Midbrain (tissue), 1 donor: ENCODE measurements around the gene ARID5A.

Experiments used
- DNase-seq: peaks from one replicate; lab custom pipeline; 2025; lab: John Stamatoyannopoulos, UW

ARID5A gene

GRCh38 chr2:96506016-96506906 is 30.3 kb upstream of the ARID5A start:
- no peak for DNase-seq

GRCh38 chr2:96506907-96507240 is 29.7 kb upstream of the ARID5A start:
- DNase-seq = no peak

GRCh38 chr2:96507957-96508520 is 28.5 kb upstream of the ARID5A start:
- peak; percentile 72 for DNase-seq

GRCh38 chr2:96508521-96509113 is 27.9 kb upstream of the ARID5A start:
- DNase-seq = no peak

DNA sequence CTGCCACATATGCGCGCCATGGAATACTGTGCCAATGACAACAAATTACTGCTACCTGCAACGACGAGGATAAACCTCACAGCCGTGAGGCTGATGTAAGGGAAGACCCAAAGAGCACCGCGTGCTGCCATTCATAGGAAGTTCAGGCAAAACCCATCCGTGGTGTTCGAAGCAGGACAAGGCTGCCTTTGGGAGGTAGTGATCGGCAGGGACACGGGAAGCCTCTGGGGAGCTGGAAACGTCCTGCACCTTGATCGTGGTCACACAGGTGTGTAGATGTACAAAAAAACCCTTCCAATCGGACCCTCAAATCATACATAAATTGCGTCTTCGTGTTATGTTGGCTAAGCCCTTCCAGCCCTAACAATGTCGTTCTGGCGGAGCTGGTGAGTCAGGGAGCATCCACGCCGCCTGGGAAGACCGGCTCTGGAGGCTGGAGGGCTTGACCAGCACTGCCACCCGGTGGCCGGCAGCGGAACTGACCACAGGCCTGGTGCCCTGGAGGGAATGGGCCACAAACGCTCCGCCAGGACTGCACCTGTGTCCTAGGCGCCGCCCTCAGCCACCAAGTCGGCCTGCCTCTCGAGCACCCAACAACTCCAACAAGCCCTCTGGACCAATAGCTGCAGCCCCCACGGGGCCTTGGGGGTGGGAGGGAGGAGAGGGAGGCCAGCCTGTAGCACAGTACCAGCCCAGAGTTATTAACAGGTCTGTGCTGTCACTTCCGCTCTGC is 27.3 kb upstream of the ARID5A start:
- peak; percentile 88 for DNase-seq

DNA sequence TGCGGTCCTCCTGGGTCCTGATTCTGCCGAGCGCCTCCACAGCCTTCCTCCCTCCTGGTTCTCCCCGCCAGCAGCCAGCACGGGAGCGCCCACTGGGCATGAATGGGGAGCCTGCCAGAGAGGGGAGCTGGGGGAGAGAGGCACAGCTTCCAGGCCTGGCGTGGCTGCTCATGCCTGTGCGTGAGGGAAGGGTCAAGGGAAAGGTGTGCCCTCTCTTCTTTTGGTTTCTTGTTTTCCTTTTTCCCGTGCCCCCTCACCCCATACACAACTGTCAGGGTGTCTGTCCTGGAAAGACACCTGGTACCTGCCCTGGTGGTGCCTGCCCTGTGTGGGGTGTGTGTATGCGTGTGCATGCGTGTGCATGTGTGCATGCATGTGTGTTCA is 26.7 kb upstream of the ARID5A start:
- DNase-seq = no peak

DNA sequence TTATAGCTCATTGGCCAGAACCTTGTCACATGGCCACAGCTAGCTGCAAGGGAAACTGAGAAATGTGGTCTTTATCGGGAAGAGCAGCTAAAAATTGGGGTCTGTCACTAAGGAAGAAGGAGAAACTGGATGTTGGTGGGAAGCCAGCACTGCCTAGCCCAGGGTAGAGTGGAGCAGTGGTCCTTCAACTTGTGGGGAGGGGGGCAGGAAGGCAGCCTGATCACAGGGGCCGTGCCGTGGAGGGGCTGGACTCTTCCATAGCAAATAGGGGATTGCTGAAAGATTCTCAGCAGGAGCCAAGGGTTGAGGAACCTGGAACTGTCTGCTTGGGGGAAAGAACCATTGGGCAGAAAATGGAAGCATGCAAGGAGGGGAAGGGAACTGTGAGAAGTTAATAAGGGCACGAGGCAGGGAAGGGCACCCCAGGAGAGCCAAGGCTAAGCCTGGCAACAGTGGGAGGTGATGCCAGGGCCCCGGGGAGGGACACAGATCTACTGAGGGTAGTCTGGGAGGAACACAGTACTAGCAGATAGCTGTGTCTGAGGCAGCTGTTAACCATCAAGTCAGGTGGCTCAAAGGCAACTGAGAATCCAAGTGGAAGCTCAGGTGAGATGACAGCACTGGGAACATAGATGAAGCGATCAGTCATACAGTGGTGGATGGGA is 25.5 kb upstream of the ARID5A start:
- no peak for DNase-seq

DNA sequence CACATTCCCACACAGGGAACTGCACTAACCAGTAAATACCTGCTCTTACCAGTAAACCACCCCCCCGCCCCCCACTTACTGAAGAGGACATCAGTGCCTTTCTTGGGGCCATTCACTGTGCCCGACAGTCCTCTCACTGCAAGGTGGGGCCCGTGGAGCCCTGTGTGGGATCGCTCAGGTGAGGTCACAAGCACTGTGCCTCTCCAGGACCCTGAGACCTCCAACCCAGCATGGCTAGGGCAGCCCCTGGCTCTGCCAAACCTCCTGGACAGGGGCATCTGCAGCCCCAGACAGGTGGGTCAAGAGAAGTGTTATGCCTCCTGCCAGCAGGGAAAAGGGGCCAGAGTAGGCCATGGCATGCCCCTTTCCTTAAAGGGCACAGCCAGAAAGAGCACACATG is 24.7 kb upstream of the ARID5A start:
- DNase-seq = no peak

GRCh38 chr2:96512341-96512740 is 24.2 kb upstream of the ARID5A start:
- DNase-seq = no peak

GRCh38 chr2:96514521-96514920 is 22.0 kb upstream of the ARID5A start:
- DNase-seq = no peak

- DNase-seq = no peak
Observed at GRCh38 chr2:96517079-96517478, 19.5 kb upstream of the ARID5A start.

GRCh38 chr2:96520231-96520630 is 16.3 kb upstream of the ARID5A start:
- DNase-seq = no peak

DNA sequence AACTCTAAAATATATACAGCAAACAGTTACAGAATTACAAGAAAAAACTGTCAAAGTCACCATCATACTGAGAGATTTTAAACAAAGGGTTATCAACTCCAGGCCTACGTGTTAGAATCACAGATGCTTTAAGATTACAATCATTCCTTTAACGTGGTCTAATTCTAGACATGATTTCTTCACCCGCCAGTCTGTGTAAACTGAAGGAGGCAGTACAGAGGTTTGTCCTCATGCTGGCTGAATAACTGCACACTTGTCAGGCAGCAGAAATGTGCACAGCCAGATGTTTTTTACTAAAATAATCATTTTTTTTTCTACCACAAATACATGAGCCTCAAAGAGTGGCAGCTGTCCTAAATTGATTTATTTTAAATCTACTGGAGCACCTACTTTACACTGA is 15.9 kb upstream of the ARID5A start:
- DNase-seq = no peak

- DNase-seq = no peak
Observed at GRCh38 chr2:96521219-96521618, 15.3 kb upstream of the ARID5A start.

DNA sequence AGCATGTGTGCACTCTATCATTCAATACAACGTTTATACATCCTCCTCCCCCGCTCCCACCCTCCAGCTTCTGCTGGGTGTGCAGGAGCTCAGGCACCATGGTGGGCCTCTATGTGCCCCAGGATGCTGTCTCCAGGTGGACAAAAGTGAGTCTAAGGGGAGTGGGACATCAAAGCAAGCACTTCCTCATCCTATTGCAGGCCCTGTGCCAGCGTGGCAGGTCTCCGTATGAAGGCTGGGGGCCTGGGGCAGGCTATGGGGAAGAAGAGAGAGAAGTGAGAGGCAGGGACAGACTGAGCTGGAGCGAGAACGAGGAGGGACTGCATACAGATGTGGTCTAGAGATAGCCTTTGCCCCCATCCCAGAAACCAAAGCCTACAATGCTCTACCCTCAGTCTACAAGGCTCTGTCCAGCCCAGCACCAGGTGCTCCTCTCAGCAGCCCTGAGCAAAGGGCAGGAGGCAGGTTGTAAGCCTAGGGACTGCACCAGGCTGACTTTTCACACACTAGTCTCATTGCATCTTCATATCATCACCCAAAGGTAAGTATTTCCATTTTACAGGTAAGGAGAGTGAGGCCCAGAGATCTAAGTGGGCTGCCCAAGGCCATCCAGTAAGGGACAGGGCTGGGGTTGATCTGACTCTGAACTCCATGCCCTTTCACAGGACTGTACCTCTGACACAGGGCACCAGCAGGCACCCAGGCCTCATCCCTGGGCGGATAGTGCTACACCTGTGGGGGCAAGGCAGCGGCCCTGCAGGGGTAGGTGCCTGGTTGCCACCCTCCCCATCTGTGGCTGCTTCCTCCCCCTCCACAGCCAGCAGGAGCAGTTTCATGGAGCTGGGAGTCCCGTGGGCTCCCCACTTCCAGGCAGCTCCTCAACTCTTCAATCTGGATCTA is 14.0 kb upstream of the ARID5A start:
- no peak for DNase-seq

DNA sequence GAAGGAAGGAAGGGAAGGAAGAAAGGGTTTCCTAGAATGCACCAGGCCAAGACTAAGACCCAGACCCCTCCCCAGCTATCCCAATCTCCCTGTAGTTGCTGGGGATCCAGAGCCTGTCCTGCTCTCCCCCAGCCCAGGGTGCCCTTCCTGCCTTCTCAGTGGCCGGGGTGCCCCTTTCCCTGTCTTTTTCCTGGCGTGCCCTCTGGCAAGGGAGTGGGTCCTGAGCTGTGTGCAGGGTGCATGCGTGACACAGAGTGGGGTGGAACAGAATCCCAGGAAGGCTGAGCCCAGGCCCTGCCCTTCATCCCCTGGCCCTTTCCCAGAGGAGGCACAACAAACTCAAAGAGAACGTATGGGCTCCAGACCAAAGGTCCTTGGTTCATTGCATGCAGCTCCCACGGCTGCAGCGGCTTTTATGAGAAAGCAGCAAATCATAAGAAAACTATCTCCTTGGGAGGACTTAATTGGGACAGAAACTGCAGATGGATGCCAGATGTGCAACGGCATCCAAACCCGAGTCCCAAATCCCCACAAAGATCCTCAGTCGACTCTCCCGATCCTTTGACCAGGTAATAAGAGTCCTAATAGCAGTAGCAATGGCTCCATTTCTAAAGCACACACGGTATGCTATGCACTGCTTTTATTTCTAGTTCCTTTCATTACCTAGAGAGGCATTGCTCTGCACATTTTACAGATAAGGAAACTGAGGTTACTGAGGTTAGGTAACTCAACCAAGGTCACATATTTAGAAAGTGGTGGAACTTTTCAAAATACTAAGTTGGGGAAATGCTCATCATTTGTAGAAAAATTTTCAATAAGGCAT is 12.7 kb upstream of the ARID5A start:
- no peak for DNase-seq

DNA sequence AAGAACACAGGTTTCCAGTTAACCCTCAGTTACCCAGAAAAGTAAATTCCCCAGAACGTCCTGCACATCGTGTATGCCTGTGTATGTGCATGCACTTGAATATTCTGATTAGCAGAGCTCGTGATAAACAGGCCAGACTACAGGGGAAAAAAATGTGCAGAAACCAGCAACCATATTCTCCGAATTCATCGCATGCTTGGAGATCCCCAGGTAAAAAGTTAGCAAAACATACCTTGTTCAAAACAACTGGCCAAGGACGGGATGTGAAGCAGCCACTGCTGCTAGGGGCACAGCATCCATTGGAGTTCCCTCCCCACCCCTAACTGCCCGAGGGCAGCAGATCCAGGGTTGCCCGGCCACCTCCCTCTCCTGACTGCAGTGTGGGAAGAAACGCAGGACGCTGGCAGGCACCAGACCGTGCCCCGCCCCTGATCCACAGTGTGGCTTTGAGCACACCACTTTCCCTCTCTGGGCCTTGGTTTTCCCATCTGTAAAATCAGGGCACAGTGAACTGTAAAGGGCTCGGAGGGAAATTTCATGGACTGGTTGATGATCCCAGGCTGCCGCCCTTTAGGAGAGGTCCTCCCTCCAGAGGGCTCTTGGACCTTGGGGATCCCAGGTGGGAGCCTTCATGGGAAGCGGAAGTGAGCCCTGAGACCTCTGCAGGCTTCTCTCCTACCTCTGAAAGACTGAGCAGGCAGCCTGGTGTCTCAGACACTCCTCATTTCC is 11.9 kb upstream of the ARID5A start:
- DNase-seq = no peak

DNA sequence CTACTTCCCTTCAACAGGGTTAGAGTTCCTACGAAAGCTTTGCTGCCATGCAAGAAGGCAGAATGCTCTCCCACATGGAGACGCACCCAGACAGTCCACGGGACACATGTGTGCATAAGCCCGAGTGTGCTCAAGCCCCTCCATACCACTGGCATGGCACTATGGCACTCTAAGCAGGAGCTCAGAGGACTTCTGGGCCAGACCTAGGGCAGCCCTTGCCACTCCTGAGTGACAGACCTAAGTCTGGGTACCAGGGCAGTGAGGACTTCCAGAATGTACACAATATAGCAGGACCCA is 11.4 kb upstream of the ARID5A start:
- DNase-seq = no peak

- DNase-seq = no peak
Observed at GRCh38 chr2:96526101-96526591, 10.4 kb upstream of the ARID5A start.
